DND-41 (cell line): Measurements from ENCODE around the gene RERG.

Experiments used
- ATAC-seq: fragments of 200-7000 bp; cut with Tn5 transposase; 3 replicates; pipeline ENCODE4 v1.9.1; 2021; ENCODE audit warnings: low read depth; ENCODE audit not compliant: insufficient read depth
- DNase-seq: peaks from one replicate; pipeline ENCODE4 v3.0.0-alpha.2; 2020
- H2AFZ ChIP-seq: 2 replicates; pipeline ENCODE4 v1.6.0; 2012; ENCODE audit warnings: low read depth, low read length
- H3K27ac ChIP-seq: 2 replicates; pipeline ENCODE4 v1.5.1; 2012; ENCODE audit warnings: low read length, inconsistent platforms
- H3K27me3 ChIP-seq: fragments of 200-600 bp; sonication (generic); 2 replicates; pipeline ENCODE4 v1.6.0; 2012; ENCODE audit warnings: low read length, mild to moderate bottlenecking, inconsistent platforms; ENCODE audit not compliant: insufficient read depth, poor library complexity
- H3K36me3 ChIP-seq: 2 replicates; pipeline ENCODE4 v1.5.1; 2012; ENCODE audit warnings: low read length, inconsistent platforms; ENCODE audit not compliant: insufficient read depth
- H3K4me1 ChIP-seq: 2 replicates; pipeline ENCODE4 v1.5.1; 2012; ENCODE audit warnings: mild to moderate bottlenecking, low read length; ENCODE audit not compliant: insufficient read depth
- H3K4me2 ChIP-seq: 2 replicates; pipeline ENCODE4 v1.6.0; 2012; ENCODE audit warnings: mild to moderate bottlenecking, moderate library complexity, low read length, inconsistent platforms; ENCODE audit not compliant: insufficient read depth
- H3K4me3 ChIP-seq, 2 experiments: fragments of 200-600 bp in 1 of 2; shearing (Covaris generic) in 1 of 2; 2 replicates each; pipeline ENCODE4 v1.5.1; 2012 to 2016; ENCODE audit warnings: inconsistent platforms in 2 of 2, low read length in 2 of 2, mild to moderate bottlenecking in 2 of 2, low read depth in 1 of 2, moderate library complexity in 1 of 2
- H3K79me2 ChIP-seq: 2 replicates; pipeline ENCODE4 v1.6.0; 2012; ENCODE audit warnings: low read length, inconsistent platforms; ENCODE audit not compliant: insufficient read depth
- H3K9ac ChIP-seq: 2 replicates; pipeline ENCODE4 v1.6.0; 2012; ENCODE audit warnings: low read depth, mild to moderate bottlenecking, inconsistent platforms, low read length, moderate library complexity
- H3K9me3 ChIP-seq: 2 replicates; pipeline ENCODE4 v1.5.1; 2012; ENCODE audit warnings: low read length, moderate library complexity, mild to moderate bottlenecking, inconsistent platforms; ENCODE audit not compliant: insufficient read depth, severe bottlenecking
- H4K20me1 ChIP-seq: 2 replicates; pipeline ENCODE4 v1.6.0; 2012; ENCODE audit warnings: low read length; ENCODE audit not compliant: insufficient read depth
- CTCF ChIP-seq: IDR thresholded peaks from 2 replicates; pipeline ENCODE4 v1.5.1; 2012; ENCODE audit warnings: borderline replicate concordance, low read length, moderate library complexity, mild to moderate bottlenecking; ENCODE audit not compliant: poor library complexity, severe bottlenecking; ENCODE audit errors: extremely low read depth
- EZH2 ChIP-seq: IDR thresholded peaks from 3 replicates; pipeline ENCODE4 v1.6.1; 2012; ENCODE audit warnings: borderline replicate concordance, low read depth, mild to moderate bottlenecking, moderate library complexity, low read length, inconsistent platforms; ENCODE audit not compliant: severe bottlenecking

The RERG gene

GRCh38 chr12:15268309-15268708, 47.1 kb upstream of the RERG start:
- no peak overlapping the region for H3K9ac ChIP-seq
- no peak overlapping the region for H3K4me2 ChIP-seq
- no peaks in the 10 kb centered on the region for H3K4me1 ChIP-seq
- no peaks in the 10 kb centered on the region for H3K27me3 ChIP-seq
- H3K27ac ChIP-seq = no peak overlapping the region
- ATAC-seq = no peak
- no peak for TF ChIP-seq EZH2
- no peak for TF ChIP-seq CTCF
- H2AFZ ChIP-seq = no peak overlapping the region
- H3K9me3 ChIP-seq = no peaks in the 10 kb centered on the region
- no peak overlapping the region for H3K4me3 ChIP-seq
- no peak for DNase-seq
- H3K36me3 ChIP-seq = no peaks in the 10 kb centered on the region
- H3K79me2 ChIP-seq = no peaks in the 10 kb centered on the region
- H4K20me1 ChIP-seq = no peaks in the 10 kb centered on the region

- Histone ChIP-seq H2AFZ (no peak overlapping the region), H3K4me1 (no peaks in the 10 kb centered on the region), H3K36me3 (no peaks in the 10 kb centered on the region), H3K79me2 (no peaks in the 10 kb centered on the region), H3K9me3 (no peaks in the 10 kb centered on the region), H3K4me2 (no peak overlapping the region), H3K4me3 (no peak overlapping the region), H3K27me3 (peaks cover 4% of the 10 kb centered on the region), H3K27ac (no peak overlapping the region), H4K20me1 (no peaks in the 10 kb centered on the region), H3K9ac (no peak overlapping the region)
- no peak for ATAC-seq
- no peak for DNase-seq
- TF ChIP-seq EZH2 (no peak), CTCF (no peak)
These were observed 44.7 kb upstream of the RERG start for GRCh38 chr12:15265875-15266274.

GRCh38 chr12:15256761-15257160, 35.5 kb upstream of the RERG start:
- no peak overlapping the region for H3K27ac ChIP-seq
- no peaks in the 10 kb centered on the region for H3K79me2 ChIP-seq
- no peaks in the 10 kb centered on the region for H3K4me1 ChIP-seq
- no peaks in the 10 kb centered on the region for H4K20me1 ChIP-seq
- H3K9me3 ChIP-seq = no peaks in the 10 kb centered on the region
- no peak overlapping the region for H3K4me3 ChIP-seq
- H3K36me3 ChIP-seq = no peaks in the 10 kb centered on the region
- H3K4me2 ChIP-seq = no peak overlapping the region
- peaks cover 19% of the 10 kb centered on the region for H3K27me3 ChIP-seq
- TF ChIP-seq CTCF (no peak), EZH2 (no peak)
- DNase-seq (no peak), ATAC-seq (no peak)
- no peak overlapping the region for H2AFZ ChIP-seq
- no peak overlapping the region for H3K9ac ChIP-seq

- Histone ChIP-seq H3K4me1 (no peaks in the 10 kb centered on the region), H3K36me3 (no peaks in the 10 kb centered on the region), H2AFZ (no peak overlapping the region), H4K20me1 (no peaks in the 10 kb centered on the region), H3K9ac (no peak overlapping the region), H3K9me3 (no peaks in the 10 kb centered on the region), H3K79me2 (no peaks in the 10 kb centered on the region), H3K27me3 (peaks cover 19% of the 10 kb centered on the region), H3K4me2 (no peak overlapping the region), H3K4me3 (no peak overlapping the region), H3K27ac (no peak overlapping the region)
- ATAC-seq = no peak
- TF ChIP-seq CTCF (no peak), EZH2 (no peak)
- no peak for DNase-seq
These were observed 32.8 kb upstream of the RERG start for GRCh38 chr12:15253990-15254389.
